SK-N-SH treated with all-trans-retinoic acid at 6 μM for 48 hours (cell line): ENCODE data around the gene ZFP62.

Source experiments
- TSHZ2 ChIP-seq: fragments of 250-450 bp; sonication (Bioruptor Pico); IDR thresholded peaks from 2 replicates; pipeline ENCODE4 v1.5.0; 2020; ENCODE audit warnings: mild to moderate bottlenecking, moderate library complexity
- ZFP3 ChIP-seq: fragments of 250-450 bp; sonication (Bioruptor Pico); IDR thresholded peaks from 2 replicates; pipeline ENCODE4 v1.5.0; 2020; ENCODE audit warnings: mild to moderate bottlenecking, moderate library complexity
- ZNF565 ChIP-seq: fragments of 450-650 bp; formaldehyde crosslinking; conservative IDR thresholded peaks from 2 replicates; pipeline ENCODE4 v1.5.0; 2020; ENCODE audit warnings: low read depth, mild to moderate bottlenecking, moderate library complexity
- ZNF70 ChIP-seq: fragments of 450-650 bp; formaldehyde crosslinking; IDR thresholded peaks from 2 replicates; pipeline ENCODE4 v1.5.0; 2020; ENCODE audit warnings: mild to moderate bottlenecking, moderate library complexity

DNA sequence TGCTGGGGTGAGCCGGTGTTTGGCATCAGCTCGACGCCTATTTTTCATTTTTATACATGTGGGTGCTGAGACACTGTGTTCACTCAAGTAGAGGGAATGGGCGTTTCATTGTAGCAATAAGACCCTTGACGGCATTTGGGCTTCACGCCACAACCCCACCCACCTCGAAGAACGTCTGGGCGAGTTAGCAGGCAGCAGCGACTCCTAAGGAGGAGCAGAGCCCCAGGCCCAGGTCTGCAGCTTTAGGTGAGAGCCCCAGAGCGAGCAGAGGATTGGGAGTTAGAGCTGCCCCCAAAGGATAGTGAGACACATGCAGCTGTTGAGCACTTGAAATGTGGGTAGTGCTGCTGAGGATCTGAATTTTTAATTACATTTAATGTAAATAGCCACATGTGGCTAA is 1.6 kb upstream of the ZFP62 start:
- TF ChIP-seq ZNF70 (no peak), ZFP3 (CRISPR knock-in tag) (no peak), ZNF565 (CRISPR knock-in tag) (no peak), TSHZ2 (CRISPR knock-in tag) (no peak)
